CD4-positive, alpha-beta T cell (primary cell): ENCODE results near the gene LAIR1. TPM values are rescaled to one million over a fixed set of nuclear protein-coding genes. Genes with fewer than 3 reads are reported as not detected.
A peak's percentile ranks its signal among the peaks of the same experiment; 100 is the strongest.

Experiments used
- ATAC-seq: fragments of 200-7000 bp; cut with Tn5 transposase; one replicate; pipeline ENCODE4 v1.10.0; 2022; ENCODE audit warnings: mild to moderate bottlenecking; ENCODE audit not compliant: poor library complexity
- CTCF ChIA-PET: fragments of 350-600 bp; sonication (Branson Sonifier 250); formaldehyde crosslinking; loops from one replicate; lab custom pipeline; 2021; ENCODE audit warnings: antibody characterized with exemption, inconsistent platforms; lab: Charles Lee
- POLR2A ChIA-PET: fragments of 350-600 bp; sonication (Branson Sonifier 250); formaldehyde crosslinking; loops from one replicate; lab custom pipeline; 2021; ENCODE audit warnings: antibody characterized with exemption, inconsistent platforms; lab: Charles Lee
- DNase-seq, 14 experiments: peaks; one replicate each; pipeline ENCODE4 v3.0.0-alpha.2; 2013 to 2020; ENCODE audit warnings: mixed read lengths in 2 of 14
- H3K27ac ChIP-seq, 2 donors: one replicate each; pipeline versions ENCODE4 v1.5.1 to v1.7.0; 2013; ENCODE audit warnings: low read length in 2 of 2, low read depth in 1 of 2, mild to moderate bottlenecking in 1 of 2
- H3K27me3 ChIP-seq, 2 experiments: 1 replicate in 1 of 2; 2 replicates in 1 of 2; pipeline versions ENCODE4 v1.6.1 to v1.7.0; 2013; ENCODE audit warnings: low read length in 2 of 2, control low read depth in 1 of 2, mild to moderate bottlenecking in 1 of 2, moderate library complexity in 1 of 2; ENCODE audit not compliant: insufficient read depth in 2 of 2, control insufficient read depth in 1 of 2
- H3K36me3 ChIP-seq: one replicate; pipeline ENCODE4 v1.6.1; 2013; ENCODE audit warnings: low read length, control low read depth; ENCODE audit not compliant: insufficient read depth
- H3K4me1 ChIP-seq: one replicate; pipeline ENCODE4 v1.6.1; 2013; ENCODE audit warnings: low read length, control low read depth; ENCODE audit not compliant: insufficient read depth
- H3K4me3 ChIP-seq: one replicate; pipeline ENCODE4 v1.5.1; 2013; ENCODE audit warnings: mild to moderate bottlenecking, low read length, moderate library complexity
- H3K9me3 ChIP-seq, 2 experiments: 1 replicate in 1 of 2; 2 replicates in 1 of 2; pipeline versions ENCODE4 v1.6.1 to v1.7.0; 2013; ENCODE audit warnings: low read length in 2 of 2, mild to moderate bottlenecking in 2 of 2, control low read depth in 1 of 2, moderate library complexity in 1 of 2; ENCODE audit not compliant: control insufficient read depth in 1 of 2, insufficient read depth in 1 of 2
- H3K27ac Mint-ChIP-seq: one replicate; pipeline ENCODE4 v1.8.0; 2020; ENCODE audit warnings: mixed read lengths
- H3K27me3 Mint-ChIP-seq: one replicate; pipeline ENCODE4 v1.8.0; 2021; ENCODE audit warnings: mixed read lengths
- H3K36me3 Mint-ChIP-seq: one replicate; pipeline ENCODE4 v1.8.0; 2021; ENCODE audit warnings: low read depth, mixed read lengths
- H3K4me1 Mint-ChIP-seq: one replicate; pipeline ENCODE4 v1.8.0; 2021; ENCODE audit warnings: low read depth, mixed read lengths
- H3K4me3 Mint-ChIP-seq: one replicate; pipeline ENCODE4 v1.8.0; 2020; ENCODE audit warnings: mild to moderate bottlenecking, mixed read lengths
- H3K9me3 Mint-ChIP-seq: one replicate; pipeline ENCODE4 v1.8.0; 2020; ENCODE audit warnings: mixed read lengths
- intact Hi-C, 2 experiments: fragments of 100-400 bp; cut with DNase I in 1 of 2; cut with micrococcal nuclease in 1 of 2; formaldehyde crosslinking; loops; one replicate each; pipeline versions ENCODE4 v1.15.1 to v1.9.0; 2023 to 2025; cut with DNase I, micrococcal nuclease
- polyA plus RNA-seq, 2 donors: library from polyadenylated mRNA; unstranded; fragments of 120-200 nt; gene quantifications; one replicate each; pipeline ENCODE4 v1.2.1, GENCODE V29; 2013
- total RNA-seq, 174 experiments: library from RNA in 2 of 174; stranded (reverse) in 2 of 174; gene quantifications; one replicate each; pipeline ENCODE4 v1.2.3 and lab custom pipeline; 2021 to 2026
- TF ChIP-seq, protein P1 (sequence below): fragments of 200-600 bp; IDR thresholded peaks from one replicate; pipeline ENCODE4 v1.8.0; 2022; ENCODE audit warnings: antibody characterized with exemption, mild to moderate bottlenecking

The LAIR1 gene, protein sequence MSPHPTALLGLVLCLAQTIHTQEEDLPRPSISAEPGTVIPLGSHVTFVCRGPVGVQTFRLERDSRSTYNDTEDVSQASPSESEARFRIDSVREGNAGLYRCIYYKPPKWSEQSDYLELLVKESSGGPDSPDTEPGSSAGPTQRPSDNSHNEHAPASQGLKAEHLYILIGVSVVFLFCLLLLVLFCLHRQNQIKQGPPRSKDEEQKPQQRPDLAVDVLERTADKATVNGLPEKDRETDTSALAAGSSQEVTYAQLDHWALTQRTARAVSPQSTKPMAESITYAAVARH
- 10 to 100 TPM; 12.3 to 14.4 TPM for total RNA-seq
- 64.4 TPM for polyA plus RNA-seq (2013, experiment 1 of 2)
- 81.5 TPM for polyA plus RNA-seq (2013, experiment 2 of 2)
- total RNA-seq (lab: John Stamatoyannopoulos, UW) = 1.5 to 82.9 (median 29.8) reads per million in 172 experiments

DNA sequence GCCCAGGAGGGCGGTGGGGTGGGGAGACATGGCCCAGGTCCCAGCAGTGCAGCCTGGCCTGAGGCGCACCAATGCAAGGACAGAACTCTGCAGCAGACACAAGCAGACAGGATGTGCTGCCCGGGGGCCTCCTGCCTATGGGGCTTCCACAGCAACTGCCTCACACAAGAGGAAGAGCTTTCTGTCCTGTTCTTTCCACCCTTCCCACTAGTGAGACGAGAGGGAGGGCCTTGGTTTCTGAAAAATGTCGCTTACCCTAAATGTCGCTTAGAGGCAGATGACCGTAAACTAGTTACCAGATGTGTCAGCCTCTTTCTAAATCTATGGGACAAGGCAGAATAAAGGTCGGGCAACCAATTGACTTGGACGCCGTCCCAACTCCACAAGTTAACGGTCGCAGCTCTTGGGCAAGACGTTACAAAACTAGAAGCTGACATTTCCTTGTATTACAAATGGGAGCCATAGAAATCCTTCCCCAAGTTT is at the start of gene LAIR1:
TSS of gene LAIR1 (minus strand) at position 157 of the 483 bp plus-strand sequence. CDS start at position 30, 127 bp downstream.
- Histone ChIP-seq H3K36me3 (peaks cover 9% of the 10 kb centered on the region), H3K27me3 (no peaks in the 10 kb centered on the region), H3K4me1 (peaks cover 69% of the 10 kb centered on the region), H3K4me3 (peak within 1 kb of the TSS; percentile 64), H3K9me3 (no peaks in the 10 kb centered on the region), H3K27ac (peak within 1 kb of the TSS; percentile 29 to 58)
- no peaks in the 10 kb centered on the region for H3K27me3 Mint-ChIP-seq
- ATAC-seq (peak; percentile 63), DNase-seq (peak; percentile 25 to 72 (median 52))
- TF ChIP-seq, protein P1, sequence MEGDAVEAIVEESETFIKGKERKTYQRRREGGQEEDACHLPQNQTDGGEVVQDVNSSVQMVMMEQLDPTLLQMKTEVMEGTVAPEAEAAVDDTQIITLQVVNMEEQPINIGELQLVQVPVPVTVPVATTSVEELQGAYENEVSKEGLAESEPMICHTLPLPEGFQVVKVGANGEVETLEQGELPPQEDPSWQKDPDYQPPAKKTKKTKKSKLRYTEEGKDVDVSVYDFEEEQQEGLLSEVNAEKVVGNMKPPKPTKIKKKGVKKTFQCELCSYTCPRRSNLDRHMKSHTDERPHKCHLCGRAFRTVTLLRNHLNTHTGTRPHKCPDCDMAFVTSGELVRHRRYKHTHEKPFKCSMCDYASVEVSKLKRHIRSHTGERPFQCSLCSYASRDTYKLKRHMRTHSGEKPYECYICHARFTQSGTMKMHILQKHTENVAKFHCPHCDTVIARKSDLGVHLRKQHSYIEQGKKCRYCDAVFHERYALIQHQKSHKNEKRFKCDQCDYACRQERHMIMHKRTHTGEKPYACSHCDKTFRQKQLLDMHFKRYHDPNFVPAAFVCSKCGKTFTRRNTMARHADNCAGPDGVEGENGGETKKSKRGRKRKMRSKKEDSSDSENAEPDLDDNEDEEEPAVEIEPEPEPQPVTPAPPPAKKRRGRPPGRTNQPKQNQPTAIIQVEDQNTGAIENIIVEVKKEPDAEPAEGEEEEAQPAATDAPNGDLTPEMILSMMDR = no peak
- peaks cover 70% of the 10 kb centered on the region for H3K4me1 Mint-ChIP-seq
- H3K9me3 Mint-ChIP-seq = no peaks in the 10 kb centered on the region
- H3K36me3 Mint-ChIP-seq = peaks cover 26% of the 10 kb centered on the region
- POLR2A ChIA-PET = interaction anchor here (0.8 to 1.6 kb wide), 3 partner anchors 14 to 26 kb away, joined by 3 to 7 read pairs (median 4); no protein-coding TSS in a partner anchor
- intact Hi-C loops = loop anchor here in 1 of 2 experiments (2.0 kb wide), 1 partner anchor 24 kb away; no protein-coding TSS in a partner anchor
- peak within 1 kb of the TSS; percentile 87 for H3K27ac Mint-ChIP-seq
- peak within 1 kb of the TSS; percentile 79 for H3K4me3 Mint-ChIP-seq
- CTCF ChIA-PET = interaction anchor here (0.6 to 1.5 kb wide), 3 partner anchors 21 to 26 kb away, joined by 3 to 5 read pairs (median 4); no protein-coding TSS in a partner anchor

DNA sequence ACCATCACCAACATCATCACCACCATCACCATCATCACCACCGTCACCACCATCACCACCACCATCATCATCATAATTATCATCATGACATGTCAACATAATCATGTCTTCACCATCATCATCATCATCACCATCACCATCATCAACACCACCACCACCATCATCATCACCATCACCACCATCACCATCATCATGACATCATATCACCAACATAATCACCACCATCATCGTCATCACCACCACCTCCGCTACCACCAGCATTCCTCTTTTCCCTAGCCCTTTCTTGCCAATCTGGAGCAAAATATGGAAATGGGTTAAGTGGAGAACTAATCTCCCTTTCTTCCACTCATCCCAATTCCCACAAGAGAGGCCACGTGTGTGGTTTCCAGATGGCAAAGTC is 49.4 kb upstream of the LAIR1 start:
- Mint-ChIP-seq H3K27me3 (peaks cover 45% of the 10 kb centered on the region), H3K9me3 (no peaks in the 10 kb centered on the region)

DNA sequence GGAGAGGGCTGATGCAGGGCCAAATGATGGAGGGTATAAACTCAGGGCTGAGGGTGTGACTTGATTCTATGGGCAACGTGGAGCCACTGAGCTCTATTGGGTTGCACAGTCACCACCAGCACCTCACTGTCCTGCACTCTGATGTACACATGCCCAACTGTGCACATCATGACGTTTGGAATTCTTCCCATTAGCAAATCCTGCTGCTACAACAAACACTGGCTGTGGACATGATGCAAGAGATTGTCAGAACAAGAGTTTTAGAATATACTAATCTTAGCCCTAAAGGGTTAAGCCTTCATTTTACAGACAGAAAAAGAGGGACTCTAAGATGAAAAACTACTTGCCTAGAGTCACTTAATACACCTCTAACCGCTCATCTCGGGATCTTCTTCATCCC is 48.1 kb upstream of the LAIR1 start:
- TF ChIP-seq, protein P1 = no peak
- H3K4me1 ChIP-seq = peaks cover 12% of the 10 kb centered on the region
- intact Hi-C loops = no loop called here
- no peaks in the 10 kb centered on the region for H3K36me3 ChIP-seq
- no peak overlapping the region for H3K27ac ChIP-seq
- Mint-ChIP-seq H3K27me3 (peaks cover 38% of the 10 kb centered on the region), H3K27ac (no peak overlapping the region), H3K36me3 (no peaks in the 10 kb centered on the region), H3K4me1 (peaks cover 13% of the 10 kb centered on the region), H3K9me3 (no peaks in the 10 kb centered on the region), H3K4me3 (no peak overlapping the region)
- DNase-seq (no peak), ATAC-seq (no peak)
- H3K4me3 ChIP-seq = no peak overlapping the region
- H3K9me3 ChIP-seq = peaks cover 0 to 20% of the 10 kb centered on the region in 2 experiments
- CTCF ChIA-PET = no interaction called here
- peaks cover 31 to 38% of the 10 kb centered on the region in 2 experiments for H3K27me3 ChIP-seq
- POLR2A ChIA-PET = no interaction called here

More for the DNA sequence above, 49.4 kb upstream of the LAIR1 start:
- Mint-ChIP-seq H3K4me3 (no peak overlapping the region), H3K27ac (no peak overlapping the region), H3K36me3 (no peaks in the 10 kb centered on the region), H3K4me1 (peaks cover 20% of the 10 kb centered on the region)
- DNase-seq (no peak), ATAC-seq (no peak)
- H3K4me1 ChIP-seq = peaks cover 21% of the 10 kb centered on the region
- intact Hi-C loops = no loop called here
- no peak overlapping the region for H3K27ac ChIP-seq
- H3K4me3 ChIP-seq = no peak overlapping the region
- H3K36me3 ChIP-seq = no peaks in the 10 kb centered on the region
- ChIA-PET CTCF (no interaction called here), POLR2A (no interaction called here)
- TF ChIP-seq, protein P1 = no peak
- H3K27me3 ChIP-seq = peaks cover 41% of the 10 kb centered on the region in 2 experiments
- H3K9me3 ChIP-seq = peaks cover 0 to 15% of the 10 kb centered on the region in 2 experiments
